IPS DF 19.7 (cell line): Measurements from ENCODE around the gene TMEM94.
"Not testable (repeated sequence)": the region's sequence is repeated elsewhere in the genome, so short reads cannot be mapped to it uniquely, and the experiment has no call there.

Experiments
- DNase-seq: peaks from one replicate; pipeline ENCODE4 v3.0.0-alpha.2; 2013; ENCODE audit warnings: low read depth, low spot score

Gene TMEM94

GRCh38 chr17:75445296-75445695, 11.1 kb upstream of the TMEM94 start:
- no peak for DNase-seq

- not testable (repeated sequence) for DNase-seq
These were observed 10.5 kb upstream of the TMEM94 start for GRCh38 chr17:75445896-75446295.

- DNase-seq, result no peak
These were observed 8.2 kb upstream of the TMEM94 start for GRCh38 chr17:75447951-75448856.

- no peak for DNase-seq
These were observed 6.2 kb upstream of the TMEM94 start for GRCh38 chr17:75450270-75450669.

GRCh38 chr17:75454193-75454592, 2.2 kb upstream of the TMEM94 start:
- DNase-seq, result no peak

- DNase-seq, result not testable (repeated sequence)
These were observed 1.8 kb upstream of the TMEM94 start for GRCh38 chr17:75454672-75455071.

GRCh38 chr17:75456039-75456416, 407 bp upstream of the TMEM94 start:
- DNase-seq, result no peak

- peak; percentile 15 for DNase-seq
These were observed 716 bp downstream of the TMEM94 start for GRCh38 chr17:75457047-75457654.

- no peak for DNase-seq
These were observed 2.8 kb downstream of the TMEM94 start for GRCh38 chr17:75459246-75459589.

- no peak for DNase-seq
These were observed 3.3 kb downstream of the TMEM94 start for GRCh38 chr17:75459590-75460267.

- DNase-seq, result no peak
These were observed 3.9 kb downstream of the TMEM94 start for GRCh38 chr17:75460295-75460694.

- no peak for DNase-seq
These were observed 7.2 kb downstream of the TMEM94 start for GRCh38 chr17:75463603-75464002.

- DNase-seq, result no peak
These were observed 8.6 kb downstream of the TMEM94 start for GRCh38 chr17:75465039-75465438.

GRCh38 chr17:75468291-75468754, 11.9 kb downstream of the TMEM94 start:
- no peak for DNase-seq

- DNase-seq, result no peak
These were observed 12.4 kb downstream of the TMEM94 start for GRCh38 chr17:75468779-75469373.

- no peak for DNase-seq
These were observed 14.8 kb downstream of the TMEM94 start for GRCh38 chr17:75471207-75471606.

GRCh38 chr17:75472119-75472518, 15.7 kb downstream of the TMEM94 start:
- no peak for DNase-seq

- no peak for DNase-seq
These were observed 16.8 kb downstream of the TMEM94 start for GRCh38 chr17:75473246-75473645.

GRCh38 chr17:75474736-75475135, 18.3 kb downstream of the TMEM94 start:
- DNase-seq, result no peak

- no peak for DNase-seq
These were observed 18.9 kb downstream of the TMEM94 start for GRCh38 chr17:75475144-75475835.

- no peak for DNase-seq
These were observed 19.4 kb downstream of the TMEM94 start for GRCh38 chr17:75475851-75476250.

- no peak for DNase-seq
These were observed 19.8 kb downstream of the TMEM94 start for GRCh38 chr17:75476271-75476671.
